HG03196 (cell line): ENCODE data around the gene POLR2A.

Experiments used
- ATAC-seq: cut with Tn5 transposase; IDR thresholded peaks from one replicate; pipeline ENCODE4 v1.9.1; 2021; ENCODE audit not compliant: unreplicated experiment

Gene POLR2A

DNA sequence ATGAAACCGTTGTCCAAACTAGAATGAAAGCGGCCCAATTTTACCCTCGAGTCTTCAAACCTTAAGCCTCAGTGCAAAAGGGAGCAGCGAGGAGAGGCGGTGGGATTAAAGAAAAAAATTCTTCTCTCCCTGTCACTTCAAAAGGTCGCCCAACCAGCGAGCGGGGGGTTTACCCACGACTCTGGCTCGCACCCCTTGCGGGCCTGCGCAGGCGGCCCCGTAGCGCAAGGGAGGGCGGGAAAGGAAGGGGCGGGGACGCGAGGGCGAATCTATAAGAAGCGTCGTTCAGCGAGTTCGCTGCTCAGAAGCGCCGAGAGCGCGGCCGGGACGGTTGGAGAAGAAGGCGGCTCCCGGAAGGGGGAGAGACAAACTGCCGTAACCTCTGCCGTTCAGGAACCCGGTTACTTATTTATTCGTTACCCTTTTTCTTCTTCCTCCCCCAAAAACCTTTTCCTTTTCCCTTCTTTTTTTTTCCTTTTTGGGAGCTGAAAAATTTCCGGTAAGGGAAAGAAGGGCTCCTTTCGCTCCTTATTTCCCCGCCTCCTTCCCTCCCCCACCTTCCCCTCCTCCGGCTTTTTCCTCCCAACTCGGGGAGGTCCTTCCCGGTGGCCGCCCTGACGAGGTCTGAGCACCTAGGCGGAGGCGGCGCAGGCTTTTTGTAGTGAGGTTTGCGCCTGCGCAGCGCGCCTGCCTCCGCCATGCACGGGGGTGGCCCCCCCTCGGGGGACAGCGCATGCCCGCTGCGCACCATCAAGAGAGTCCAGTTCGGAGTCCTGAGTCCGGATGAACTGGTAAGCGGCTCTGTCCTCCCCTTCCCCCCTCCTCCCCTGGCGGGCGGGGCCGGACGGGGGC lies at the start of gene POLR2A:
TSS of gene POLR2A (plus strand) at position 300 of the 852 bp plus-strand sequence.
- peak; percentile 62 for ATAC-seq

DNA sequence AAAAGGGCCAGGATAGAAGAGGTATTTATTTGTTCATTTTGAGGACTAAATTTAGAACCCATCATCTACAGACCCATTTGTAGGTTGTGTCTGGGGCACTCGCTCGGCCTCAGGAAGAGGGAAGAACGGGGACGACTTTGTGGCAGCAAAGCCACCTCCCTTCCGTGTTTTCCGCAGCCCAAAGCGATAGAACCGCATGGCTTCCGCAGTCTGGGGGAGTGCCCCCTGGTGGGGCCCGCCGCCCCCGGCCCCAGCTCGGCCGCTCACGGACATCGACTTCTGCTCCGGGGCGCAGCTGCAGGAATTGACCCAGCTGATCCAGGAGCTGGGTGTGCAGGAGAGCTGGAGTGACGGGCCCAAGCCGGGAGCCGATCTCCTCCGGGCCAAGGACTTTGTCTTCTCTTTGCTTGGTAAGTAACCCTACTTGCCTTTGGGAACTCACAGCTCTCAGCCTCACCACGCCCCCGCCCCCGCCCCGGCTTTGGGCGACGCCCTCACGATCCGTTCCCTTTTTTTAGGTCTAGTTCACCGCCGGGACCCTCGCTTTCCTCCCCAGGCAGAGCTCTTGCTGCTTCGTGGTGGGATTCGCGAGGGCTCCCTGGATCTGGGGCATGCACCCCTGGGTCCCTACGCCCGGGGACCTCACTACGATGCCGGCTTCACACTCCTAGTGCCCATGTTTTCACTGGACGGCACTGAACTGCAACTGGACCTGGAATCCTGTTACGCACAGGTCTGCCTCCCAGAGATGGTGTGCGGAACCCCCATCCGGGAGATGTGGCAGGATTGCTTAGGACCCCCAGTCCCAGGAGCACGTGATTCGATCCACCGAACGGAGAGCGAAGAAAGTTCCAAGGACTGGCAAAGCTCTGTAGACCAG lies 48.2 kb upstream of the POLR2A start:
- ATAC-seq: peak; percentile 22

DNA sequence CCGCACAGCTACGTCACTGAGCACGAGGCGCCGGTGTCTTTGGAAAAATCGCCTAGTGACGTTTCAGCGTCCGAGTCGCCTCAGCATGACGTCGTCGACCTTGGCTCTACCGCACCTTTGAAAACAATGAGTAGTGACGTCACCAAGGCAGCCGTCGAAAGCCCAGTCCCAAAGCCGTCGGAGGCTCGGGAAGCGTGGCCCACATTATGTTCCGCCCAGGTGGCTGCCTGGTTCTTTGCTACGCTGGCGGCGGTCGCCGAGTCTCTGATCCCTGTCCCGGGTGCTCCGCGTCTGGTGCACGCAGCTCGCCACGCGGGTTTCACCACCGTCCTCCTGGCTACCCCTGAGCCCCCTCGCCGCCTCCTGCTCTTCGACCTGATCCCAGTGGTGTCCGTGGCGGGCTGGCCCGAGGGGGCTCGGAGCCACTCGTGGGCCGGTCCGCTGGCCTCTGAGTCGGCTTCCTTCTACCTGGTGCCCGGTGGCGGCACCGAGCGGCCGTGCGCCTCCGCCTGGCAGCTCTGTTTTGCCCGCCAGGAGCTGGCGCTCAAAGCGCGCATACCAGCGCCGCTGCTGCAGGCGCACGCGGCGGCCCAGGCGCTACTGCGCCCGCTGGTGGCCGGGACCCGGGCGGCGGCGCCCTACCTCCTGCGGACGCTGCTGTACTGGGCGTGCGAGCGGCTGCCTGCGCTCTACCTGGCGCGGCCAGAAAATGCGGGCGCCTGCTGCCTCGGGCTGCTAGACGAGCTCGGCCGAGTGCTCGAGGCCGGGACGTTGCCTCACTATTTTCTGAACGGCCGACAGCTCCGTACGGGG lies 47.4 kb upstream of the POLR2A start:
- ATAC-seq: peak; percentile 30

DNA sequence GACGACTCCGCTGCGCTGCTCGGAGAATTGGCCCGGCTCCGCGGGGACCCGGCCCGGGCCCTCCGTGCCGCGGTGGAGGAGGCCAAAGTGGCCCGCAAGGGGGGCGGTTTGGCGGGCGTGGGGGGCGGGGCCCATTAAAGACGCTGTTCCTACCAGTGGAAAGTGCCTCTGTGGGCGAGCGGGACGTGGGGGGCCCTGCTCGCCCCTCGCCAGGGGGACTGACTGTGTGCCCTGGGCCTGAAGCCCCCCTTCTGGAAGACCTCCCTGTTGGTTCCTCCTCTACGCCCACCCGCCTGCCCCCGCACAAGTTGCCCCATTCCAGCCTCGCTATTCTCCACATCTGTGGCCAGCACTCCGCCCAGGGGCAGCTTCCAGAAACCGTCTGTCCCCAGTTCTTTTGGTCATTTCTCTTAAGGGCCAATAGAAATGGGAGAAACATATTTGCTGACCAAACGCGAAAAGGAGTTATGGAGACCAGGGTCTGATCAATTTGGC lies 46.8 kb upstream of the POLR2A start:
- ATAC-seq: no peak

DNA sequence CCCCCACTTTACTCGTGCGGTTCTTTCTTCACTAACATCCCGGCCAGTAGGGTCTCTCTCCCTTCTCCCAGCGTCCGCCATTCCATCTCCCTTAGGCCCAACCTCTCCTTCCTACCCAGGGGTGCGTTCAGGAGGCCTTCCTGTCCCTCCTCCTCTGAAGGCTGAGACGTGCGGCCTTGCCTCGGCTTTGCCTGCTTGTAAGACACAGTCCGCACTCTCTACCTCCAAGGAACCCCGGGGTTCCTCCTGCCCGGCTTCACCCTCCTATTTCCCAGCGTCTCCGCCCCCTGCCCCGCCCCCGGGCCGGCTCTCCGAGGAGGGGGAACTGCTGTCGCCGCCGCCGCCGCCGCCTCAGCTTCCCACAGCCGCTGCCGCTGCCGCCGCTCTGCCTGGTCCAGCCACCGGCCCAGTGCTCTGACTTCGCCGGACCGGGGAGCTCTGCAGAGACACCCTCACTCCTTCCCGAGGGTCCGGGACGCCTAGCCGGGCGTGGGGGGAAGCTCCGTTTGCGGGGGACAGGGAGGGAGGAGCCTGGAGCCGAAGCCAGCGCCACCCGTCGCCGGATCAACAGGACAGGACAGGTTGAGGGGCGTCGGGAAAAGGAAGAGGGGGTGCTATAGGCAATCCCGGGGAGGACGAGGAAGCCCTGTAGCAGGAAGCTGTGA lies 46.1 kb upstream of the POLR2A start:
- ATAC-seq: no peak

DNA sequence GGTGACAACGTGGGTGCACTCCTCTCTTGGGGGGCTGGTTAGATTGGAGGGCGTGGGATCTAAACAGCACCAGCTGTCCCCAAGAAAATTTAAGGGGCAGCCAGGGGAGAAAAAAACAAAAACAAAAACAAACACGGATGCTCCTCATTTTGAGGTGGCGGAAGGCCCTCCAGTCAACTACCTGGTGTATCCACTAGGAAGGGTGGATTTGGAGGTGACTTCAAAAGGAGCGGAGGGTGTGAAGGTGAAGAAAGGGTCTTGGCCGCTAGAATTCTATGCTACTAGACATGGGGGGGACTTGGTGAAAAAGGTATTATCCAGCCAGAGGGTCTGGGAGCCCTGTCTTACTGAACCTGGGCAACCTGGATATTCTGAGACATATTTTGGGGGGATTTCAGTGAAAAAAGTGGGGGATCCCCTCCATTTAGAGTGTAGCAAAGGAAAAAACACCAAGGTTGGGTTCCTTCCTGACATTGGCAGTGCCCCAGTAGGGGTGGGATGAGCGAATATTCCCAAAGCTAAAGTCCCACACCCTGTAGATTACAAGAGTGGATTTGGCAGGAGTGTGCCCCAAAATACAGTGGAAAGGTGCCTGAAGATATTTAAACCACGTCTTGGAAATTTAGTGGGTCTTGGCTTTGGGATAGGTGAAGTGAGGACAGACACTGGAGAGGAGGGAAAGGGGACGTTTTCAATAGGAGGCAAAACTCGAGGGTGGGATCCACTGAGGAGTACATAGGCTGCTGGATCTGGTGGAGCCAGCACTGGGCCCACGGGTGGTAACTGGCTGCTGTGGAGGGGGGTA lies 45.3 kb upstream of the POLR2A start:
- no peak for ATAC-seq

DNA sequence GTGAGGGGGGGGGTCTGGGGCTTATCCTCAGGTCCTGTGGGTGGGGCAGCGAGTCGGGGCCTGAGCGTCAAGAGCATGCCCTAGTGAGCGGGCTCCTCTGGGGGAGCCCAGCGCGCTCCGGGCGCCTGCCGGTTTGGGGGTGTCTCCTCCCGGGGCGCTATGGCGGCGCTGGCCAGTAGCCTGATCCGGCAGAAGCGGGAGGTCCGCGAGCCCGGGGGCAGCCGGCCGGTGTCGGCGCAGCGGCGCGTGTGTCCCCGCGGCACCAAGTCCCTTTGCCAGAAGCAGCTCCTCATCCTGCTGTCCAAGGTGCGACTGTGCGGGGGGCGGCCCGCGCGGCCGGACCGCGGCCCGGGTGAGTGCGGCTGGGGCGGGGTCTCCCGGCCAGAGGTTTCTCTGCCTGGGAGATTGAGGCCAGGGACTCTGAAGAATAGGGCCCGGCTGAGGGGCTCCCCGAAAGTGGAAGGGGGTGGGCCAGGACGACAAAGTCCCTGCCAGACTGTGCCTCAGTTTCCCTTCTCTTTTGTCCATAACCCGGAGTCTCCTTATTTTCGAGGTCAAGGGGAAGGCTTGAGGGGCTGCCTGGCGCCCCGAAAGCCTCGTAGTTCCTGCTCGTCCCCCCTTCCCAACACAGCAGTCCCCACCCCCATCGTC lies 44.6 kb upstream of the POLR2A start, which contains the start of gene FGF11:
TSS of gene FGF11 (plus strand) at position 51 of the 651 bp plus-strand sequence. CDS start at position 160, 109 bp downstream.
- no peak for ATAC-seq

DNA sequence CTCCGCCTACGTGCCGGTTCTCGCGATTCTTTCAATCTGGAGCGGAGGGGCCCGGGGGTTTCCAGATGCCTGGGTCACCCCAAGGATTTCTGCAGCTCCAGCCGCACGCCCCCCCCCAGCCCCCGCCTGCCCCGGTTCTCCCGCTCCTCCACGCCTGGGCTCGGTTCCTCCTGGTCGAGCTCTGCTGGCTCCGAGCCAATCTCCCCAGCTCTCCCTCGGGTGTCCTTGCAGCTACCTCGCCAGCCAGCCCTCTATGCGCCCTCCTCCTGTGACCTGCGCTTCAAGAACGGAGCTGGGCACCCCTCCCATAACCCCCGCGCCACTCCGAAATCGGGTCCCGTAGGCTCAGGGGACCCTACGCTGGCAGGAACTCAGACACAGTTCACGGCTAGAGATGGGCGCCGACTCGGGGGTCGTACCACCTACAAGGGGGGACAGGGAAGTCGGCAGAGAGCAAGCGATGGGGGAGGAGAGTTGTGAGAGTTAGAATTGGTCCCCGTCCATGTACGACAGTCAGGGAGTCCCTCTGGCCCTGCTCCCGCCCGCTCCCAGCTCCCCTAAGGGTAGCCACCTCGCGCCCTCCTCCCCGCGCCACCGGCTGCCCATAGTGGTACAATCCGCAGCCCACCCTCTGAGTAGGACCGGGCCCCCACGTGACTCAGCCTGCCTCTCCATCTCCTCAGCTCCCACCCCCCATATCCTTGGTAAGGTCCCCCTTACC lies 43.9 kb upstream of the POLR2A start:
- ATAC-seq: no peak

DNA sequence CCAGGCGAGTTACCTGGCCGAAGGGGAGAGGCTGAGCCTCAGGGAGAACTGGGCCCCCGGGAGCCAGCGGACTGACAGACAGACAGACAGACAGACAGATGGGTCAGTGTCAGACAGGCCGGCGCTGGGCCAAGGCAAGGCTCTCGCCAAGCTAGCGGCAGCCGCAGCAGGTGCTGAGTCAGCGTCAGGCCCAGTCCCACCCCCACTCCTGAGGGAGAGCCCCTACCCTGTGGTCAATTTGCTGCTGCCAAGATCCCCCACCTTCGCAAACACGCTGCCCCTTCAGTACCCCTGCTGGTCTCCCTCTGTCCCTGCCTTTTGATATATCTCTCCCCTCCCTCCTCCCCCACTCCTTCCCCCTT lies 43.4 kb upstream of the POLR2A start:
- ATAC-seq: no peak

DNA sequence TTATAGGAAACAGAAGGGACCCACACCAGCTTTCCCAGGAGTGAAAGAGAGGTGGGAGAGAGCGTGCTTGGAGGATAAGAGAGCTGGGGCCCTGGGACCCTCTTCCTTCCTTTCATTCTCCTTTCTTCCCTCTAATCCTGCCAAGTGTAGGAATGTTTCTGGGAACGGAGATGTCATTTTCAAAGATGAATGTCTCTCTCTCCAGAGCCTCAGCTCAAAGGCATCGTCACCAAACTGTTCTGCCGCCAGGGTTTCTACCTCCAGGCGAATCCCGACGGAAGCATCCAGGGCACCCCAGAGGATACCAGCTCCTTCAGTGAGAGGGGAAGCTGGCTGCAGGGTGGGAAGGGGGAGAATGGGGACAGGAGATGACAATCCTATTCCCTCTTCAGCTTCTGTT lies 42.9 kb upstream of the POLR2A start:
- no peak for ATAC-seq

DNA sequence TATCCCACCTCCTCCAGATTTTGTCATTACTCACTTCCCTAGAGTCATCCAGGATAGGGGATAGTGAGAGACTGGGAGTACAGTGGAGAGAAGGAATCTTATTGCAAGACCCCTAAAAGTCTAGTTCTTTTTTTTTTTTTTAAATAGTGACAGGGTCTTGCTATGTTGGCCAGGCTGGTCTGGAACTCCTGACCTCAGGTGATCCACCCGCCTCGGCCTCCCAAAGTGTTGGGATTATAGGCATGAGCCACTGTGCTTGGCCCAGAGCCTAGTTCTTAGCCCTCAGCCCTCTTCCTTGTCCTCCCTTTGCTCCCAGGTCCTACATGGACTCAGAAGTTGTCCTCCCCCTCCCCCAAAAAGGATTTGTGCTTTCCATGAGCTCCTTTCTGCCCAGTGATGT lies 42.0 kb upstream of the POLR2A start:
- ATAC-seq: no peak

DNA sequence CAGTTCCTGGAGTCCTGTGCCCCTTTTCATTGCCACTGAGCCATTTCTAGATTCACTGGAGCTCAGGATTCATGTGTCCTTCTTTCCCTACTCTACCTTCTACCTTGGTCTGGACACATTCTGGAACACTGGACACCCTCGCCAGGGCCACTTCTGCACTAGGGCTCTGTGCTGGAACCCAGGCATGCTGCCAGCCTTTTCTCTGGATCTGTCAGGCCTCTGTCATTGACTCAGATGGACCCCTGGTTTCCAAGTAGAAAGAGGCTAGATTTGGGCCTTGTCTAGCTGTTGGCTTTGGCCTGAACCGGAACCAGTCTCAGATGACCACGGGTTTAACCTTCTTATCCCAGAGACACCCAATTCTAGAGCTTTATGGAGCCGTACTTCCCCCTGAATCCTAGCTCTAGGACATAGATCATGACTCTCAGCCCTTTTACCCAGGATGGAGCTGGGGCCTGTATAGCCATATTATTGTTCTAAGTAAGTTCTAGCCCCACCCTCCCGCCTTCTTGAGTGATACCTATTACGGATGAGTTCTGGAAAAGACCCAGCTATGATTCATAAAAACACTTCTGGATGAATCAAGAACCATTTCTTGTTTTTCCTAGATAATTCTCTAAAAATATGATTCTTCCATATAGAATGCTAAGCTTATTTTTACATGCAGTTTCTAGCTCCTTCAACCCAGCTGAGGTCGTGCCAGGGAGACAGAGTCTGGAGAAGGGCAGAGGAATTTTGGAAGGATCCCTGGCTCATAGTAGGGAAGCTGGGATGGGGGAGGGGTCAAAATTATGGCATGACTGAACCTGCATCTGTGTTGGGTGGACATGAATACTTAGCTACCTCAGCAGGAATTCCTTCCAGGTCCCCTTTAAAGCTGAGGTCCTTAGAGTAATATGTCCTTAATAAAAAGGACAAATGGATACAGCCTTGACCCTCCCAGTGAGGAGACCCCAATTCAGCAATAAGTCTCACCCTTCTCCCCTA lies 40.4 kb upstream of the POLR2A start:
- no peak for ATAC-seq

DNA sequence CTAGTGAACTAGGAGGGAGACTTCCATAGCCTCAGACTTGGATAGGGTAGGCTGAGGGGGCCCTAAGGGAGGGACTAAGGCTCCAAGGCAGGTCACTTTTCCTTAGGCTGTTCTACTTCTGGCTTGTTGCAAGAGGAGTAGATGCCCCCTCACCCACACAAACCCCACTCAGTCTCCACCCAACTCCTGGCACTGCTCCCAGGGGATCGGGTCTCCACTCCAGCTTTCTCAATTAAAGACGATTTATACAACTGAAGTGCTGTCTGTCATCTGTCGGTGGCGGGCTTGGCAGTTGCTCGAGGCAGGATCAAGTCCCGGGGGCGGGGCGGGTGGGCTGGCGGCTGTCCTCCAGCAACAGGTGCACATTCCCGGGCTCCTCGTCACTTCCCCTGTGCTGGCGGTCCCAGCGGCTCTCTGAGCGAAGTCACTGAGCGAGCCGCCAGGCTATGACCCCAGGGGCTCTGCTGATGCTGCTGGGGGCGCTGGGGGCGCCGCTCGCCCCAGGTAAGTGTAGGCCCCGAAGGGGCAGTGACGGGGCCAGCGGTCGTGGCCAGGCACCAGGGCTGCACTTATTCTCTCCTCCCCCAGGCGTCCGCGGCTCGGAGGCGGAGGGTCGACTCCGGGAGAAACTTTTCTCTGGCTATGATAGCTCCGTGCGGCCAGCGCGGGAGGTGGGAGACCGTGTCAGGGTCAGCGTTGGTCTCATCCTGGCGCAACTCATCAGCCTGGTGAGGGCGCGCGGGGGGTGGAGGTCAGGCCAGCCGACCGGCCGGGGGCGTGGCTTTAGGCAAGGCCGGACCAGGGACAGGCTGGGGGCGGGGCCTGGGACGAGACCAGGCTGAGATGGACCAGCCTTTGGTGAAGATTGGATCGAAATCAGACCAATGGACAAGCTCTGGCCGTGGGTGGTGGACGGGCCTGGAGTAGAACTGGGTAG lies 39.2 kb upstream of the POLR2A start, which contains the start of gene CHRNB1:
TSS of gene CHRNB1 (plus strand) at position 380 of the 937 bp plus-strand sequence. CDS start at position 447, 67 bp downstream.
- no peak for ATAC-seq

DNA sequence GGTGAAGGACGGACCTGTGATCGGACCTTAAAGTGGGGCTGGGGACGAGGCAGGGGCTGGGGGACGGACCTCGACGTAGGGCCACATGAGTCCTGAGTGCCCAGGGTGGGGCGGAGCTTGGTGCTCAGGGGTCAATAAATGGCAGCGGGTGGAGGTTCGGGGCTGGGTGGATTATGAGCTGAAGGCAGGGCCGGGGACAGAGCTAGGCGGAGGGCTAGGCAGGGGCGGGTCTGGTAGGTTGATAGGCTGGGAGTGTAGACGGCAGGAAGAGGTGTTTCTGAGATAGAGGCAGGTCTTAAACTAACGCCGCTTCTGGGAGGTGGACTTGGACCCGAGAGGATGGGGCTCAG lies 38.6 kb upstream of the POLR2A start:
- no peak for ATAC-seq

DNA sequence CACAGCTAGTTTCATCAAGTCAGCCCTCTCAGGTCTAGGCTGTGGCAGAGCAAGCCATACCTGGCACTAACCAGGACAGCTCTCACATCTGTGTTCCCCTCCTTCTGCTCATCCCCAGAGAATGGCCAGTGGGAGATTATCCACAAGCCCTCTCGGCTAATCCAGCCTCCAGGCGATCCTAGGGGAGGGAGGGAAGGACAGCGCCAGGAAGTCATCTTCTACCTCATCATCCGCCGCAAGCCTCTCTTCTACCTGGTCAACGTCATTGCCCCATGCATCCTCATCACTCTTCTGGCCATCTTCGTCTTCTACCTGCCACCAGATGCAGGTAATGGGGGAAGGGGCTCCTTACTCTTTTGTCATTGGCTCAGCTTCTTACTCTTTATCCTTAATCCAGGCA lies 35.7 kb upstream of the POLR2A start:
- no peak for ATAC-seq

DNA sequence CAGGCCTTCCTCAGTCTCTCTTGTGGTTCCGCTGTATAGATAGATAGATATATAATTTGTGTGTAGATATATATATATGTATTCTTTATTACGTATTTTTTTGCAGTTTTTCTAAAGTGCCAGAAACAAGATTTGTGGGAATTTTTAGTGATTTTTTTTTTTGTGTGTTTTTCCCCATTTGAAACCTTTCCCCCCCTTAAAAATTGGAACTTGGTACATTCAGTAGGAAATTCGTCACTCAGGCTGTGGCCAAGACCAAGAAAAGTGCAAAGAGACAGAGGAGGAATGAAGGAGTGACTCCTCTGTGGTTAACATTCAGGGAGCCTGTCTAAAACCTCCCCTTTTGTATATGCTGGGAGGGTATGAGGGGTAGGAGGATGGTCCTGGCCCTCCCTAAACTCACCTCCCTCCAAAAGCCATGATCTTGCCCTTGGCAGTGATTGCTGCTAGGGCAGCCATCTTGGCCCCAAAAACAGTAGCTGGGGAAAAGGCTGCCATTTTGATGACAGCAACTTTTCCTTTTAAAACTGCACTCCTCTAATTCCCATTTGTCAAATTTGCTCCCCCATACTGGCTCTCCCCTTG lies 24.1 kb upstream of the POLR2A start:
- no peak for ATAC-seq
